Skeletal muscle satellite cell (primary cell): ENCODE results near the gene AHRR.
A peak's percentile ranks its signal among the peaks of the same experiment; 100 is the strongest.

ENCODE experiments used
- H3K27me3 ChIP-seq: 2 replicates; pipeline ENCODE4 v1.7.0; 2013; ENCODE audit warnings: low read length; ENCODE audit not compliant: control insufficient read depth, insufficient read depth
- H3K36me3 ChIP-seq: 2 replicates; pipeline ENCODE4 v1.7.0; 2013; ENCODE audit warnings: mild to moderate bottlenecking, control low read depth, low read length; ENCODE audit not compliant: insufficient read depth
- H3K4me1 ChIP-seq: 2 replicates; pipeline ENCODE4 v1.7.0; 2013; ENCODE audit warnings: low read length; ENCODE audit not compliant: control insufficient read depth, insufficient read depth
- H3K4me2 ChIP-seq: 2 replicates; pipeline ENCODE4 v1.7.0; 2013; ENCODE audit warnings: mild to moderate bottlenecking, low read length
- H3K4me3 ChIP-seq: 2 replicates; pipeline ENCODE4 v1.7.0; 2013; ENCODE audit warnings: low read length
- H3K9ac ChIP-seq: 2 replicates; pipeline ENCODE4 v1.7.0; 2013; ENCODE audit warnings: mild to moderate bottlenecking, low read depth, low read length, moderate library complexity
- H3K9me3 ChIP-seq: replicated peaks from 2 replicates; pipeline ENCODE4 v1.7.0; 2013; ENCODE audit warnings: mild to moderate bottlenecking, control low read depth, low read length

The AHRR gene

GRCh38 chr5:452978-453710, 131.6 kb downstream of the AHRR start:
- Histone ChIP-seq H3K9me3 (peaks cover 2% of the 10 kb centered on the region), H3K9ac (no peak overlapping the region), H3K4me2 (no peak overlapping the region), H3K4me3 (no peak overlapping the region), H3K36me3 (peaks cover 76% of the 10 kb centered on the region), H3K27me3 (no peaks in the 10 kb centered on the region), H3K4me1 (no peaks in the 10 kb centered on the region)

- peaks cover 2% of the 10 kb centered on the region for H3K9me3 ChIP-seq
- no peaks in the 10 kb centered on the region for H3K27me3 ChIP-seq
- no peak overlapping the region for H3K4me3 ChIP-seq
- H3K4me2 ChIP-seq = no peak overlapping the region
- H3K9ac ChIP-seq = no peak overlapping the region
- peaks cover 6% of the 10 kb centered on the region for H3K4me1 ChIP-seq
- peaks cover 74% of the 10 kb centered on the region for H3K36me3 ChIP-seq
Measured at GRCh38 chr5:453725-454481, 132.4 kb downstream of the AHRR start.

GRCh38 chr5:454936-455335, 133.4 kb downstream of the AHRR start:
- peaks cover 75% of the 10 kb centered on the region for H3K36me3 ChIP-seq
- H3K4me2 ChIP-seq = no peak overlapping the region
- H3K9me3 ChIP-seq = peaks cover 2% of the 10 kb centered on the region
- peaks cover 9% of the 10 kb centered on the region for H3K4me1 ChIP-seq
- no peak overlapping the region for H3K4me3 ChIP-seq
- no peak overlapping the region for H3K9ac ChIP-seq
- H3K27me3 ChIP-seq = no peaks in the 10 kb centered on the region

GRCh38 chr5:455806-456205, 134.3 kb downstream of the AHRR start:
- Histone ChIP-seq H3K9ac (no peak overlapping the region), H3K4me2 (no peak overlapping the region), H3K27me3 (no peaks in the 10 kb centered on the region), H3K4me3 (no peak overlapping the region), H3K4me1 (peaks cover 9% of the 10 kb centered on the region), H3K9me3 (peaks cover 2% of the 10 kb centered on the region), H3K36me3 (peaks cover 81% of the 10 kb centered on the region)

- H3K9me3 ChIP-seq = peaks cover 2% of the 10 kb centered on the region
- no peak overlapping the region for H3K9ac ChIP-seq
- no peak overlapping the region for H3K4me3 ChIP-seq
- no peak overlapping the region for H3K4me2 ChIP-seq
- H3K27me3 ChIP-seq = no peaks in the 10 kb centered on the region
- H3K4me1 ChIP-seq = peaks cover 9% of the 10 kb centered on the region
- H3K36me3 ChIP-seq = peaks cover 75% of the 10 kb centered on the region
Measured at GRCh38 chr5:456351-457194, 135.1 kb downstream of the AHRR start.

- Histone ChIP-seq H3K27me3 (no peaks in the 10 kb centered on the region), H3K9me3 (no peaks in the 10 kb centered on the region), H3K9ac (no peak overlapping the region), H3K4me1 (peaks cover 9% of the 10 kb centered on the region), H3K4me3 (no peak overlapping the region), H3K4me2 (no peak overlapping the region), H3K36me3 (peaks cover 75% of the 10 kb centered on the region)
Measured at GRCh38 chr5:457195-457961, 135.9 kb downstream of the AHRR start.

GRCh38 chr5:458547-459353, 137.2 kb downstream of the AHRR start:
- no peak overlapping the region for H3K4me2 ChIP-seq
- H3K36me3 ChIP-seq = peaks cover 73% of the 10 kb centered on the region
- H3K4me3 ChIP-seq = no peak overlapping the region
- H3K4me1 ChIP-seq = peaks cover 9% of the 10 kb centered on the region
- no peaks in the 10 kb centered on the region for H3K9me3 ChIP-seq
- no peaks in the 10 kb centered on the region for H3K27me3 ChIP-seq
- H3K9ac ChIP-seq = peak overlapping the region; percentile 24

- Histone ChIP-seq H3K4me3 (no peak overlapping the region), H3K9me3 (no peaks in the 10 kb centered on the region), H3K4me2 (no peak overlapping the region), H3K4me1 (peaks cover 9% of the 10 kb centered on the region), H3K36me3 (peaks cover 74% of the 10 kb centered on the region), H3K9ac (no peak overlapping the region), H3K27me3 (no peaks in the 10 kb centered on the region)
Measured at GRCh38 chr5:459562-460272, 138.2 kb downstream of the AHRR start.

GRCh38 chr5:460273-460625, 138.7 kb downstream of the AHRR start:
- Histone ChIP-seq H3K4me1 (peaks cover 9% of the 10 kb centered on the region), H3K9ac (no peak overlapping the region), H3K4me2 (no peak overlapping the region), H3K9me3 (no peaks in the 10 kb centered on the region), H3K27me3 (no peaks in the 10 kb centered on the region), H3K36me3 (peaks cover 68% of the 10 kb centered on the region), H3K4me3 (no peak overlapping the region)

GRCh38 chr5:462051-462481, 140.6 kb downstream of the AHRR start:
- Histone ChIP-seq H3K4me2 (no peak overlapping the region), H3K4me3 (no peak overlapping the region), H3K9ac (no peak overlapping the region), H3K9me3 (no peaks in the 10 kb centered on the region), H3K36me3 (peaks cover 68% of the 10 kb centered on the region), H3K27me3 (no peaks in the 10 kb centered on the region), H3K4me1 (peaks cover 9% of the 10 kb centered on the region)
